H1 (cell line): ENCODE measurements around the gene WBP1L.

Experiments used
- ASH2L ChIP-seq: fragments of 200-600, 300-600 bp; sonication (generic); IDR thresholded peaks from one replicate; pipeline ENCODE4 v1.7.1; 2017; ENCODE audit warnings: low read length
- CEBPB ChIP-seq: IDR thresholded peaks from 2 replicates; pipeline ENCODE4 v1.6.1; 2012; ENCODE audit warnings: low read depth, low read length
- CHD2 ChIP-seq: IDR thresholded peaks from 2 replicates; pipeline ENCODE4 v1.6.1; 2012; ENCODE audit warnings: low read length, improper control_type of control experiment
- CTCF ChIP-seq, 3 experiments: IDR thresholded peaks; 1 replicate in 2 of 3; 2 replicates in 1 of 3; pipeline versions ENCODE4 v1.5.1 to v1.6.1; 2011; ENCODE audit warnings: low read length in 3 of 3, mild to moderate bottlenecking in 3 of 3, inconsistent platforms in 2 of 3, low read depth in 1 of 3, moderate library complexity in 1 of 3; ENCODE audit not compliant: insufficient read depth in 1 of 3; ENCODE audit errors: control extremely low read depth in 1 of 3
- EGR1 ChIP-seq: IDR thresholded peaks from 2 replicates; pipeline ENCODE4 v1.6.1; 2011; ENCODE audit warnings: low read depth, low read length, borderline replicate concordance
- EP300 ChIP-seq, 2 experiments: IDR thresholded peaks; 1 replicate in 1 of 2; 2 replicates in 1 of 2; pipeline ENCODE4 v1.6.1; 2011 to 2012; ENCODE audit warnings: low read depth in 2 of 2, low read length in 2 of 2, mild to moderate bottlenecking in 2 of 2, borderline replicate concordance in 1 of 2, inconsistent platforms in 1 of 2, moderate library complexity in 1 of 2
- EZH2 ChIP-seq: fragments of 200-600 bp; sonication (generic); IDR thresholded peaks from 2 replicates; pipeline ENCODE4 v1.7.1; 2012; ENCODE audit warnings: low read depth, mild to moderate bottlenecking, moderate library complexity, low read length, inconsistent platforms; ENCODE audit not compliant: severe bottlenecking
- JUN ChIP-seq: IDR thresholded peaks from 2 replicates; pipeline ENCODE4 v1.6.1; 2011; ENCODE audit warnings: low read depth, mild to moderate bottlenecking, improper control_type of control experiment, low read length
- MAFK ChIP-seq: IDR thresholded peaks from 2 replicates; pipeline ENCODE4 v1.6.1; 2012; ENCODE audit warnings: low read depth, mild to moderate bottlenecking, improper control_type of control experiment, low read length
- POLR2A ChIP-seq, 2 experiments: IDR thresholded peaks; 1 replicate in 1 of 2; 2 replicates in 1 of 2; pipeline ENCODE4 v1.6.1; 2011; ENCODE audit warnings: low read depth in 2 of 2, low read length in 2 of 2, mild to moderate bottlenecking in 2 of 2; ENCODE audit errors: control extremely low read depth in 1 of 2
- RNF2 ChIP-seq: fragments of 200-900, 300-1000 bp; sonication (generic); IDR thresholded peaks from 2 replicates; pipeline ENCODE4 v1.7.1; 2016; ENCODE audit warnings: borderline replicate concordance, low read depth, mild to moderate bottlenecking, antibody characterized with exemption, low read length; ENCODE audit not compliant: poor library complexity, severe bottlenecking; ENCODE audit errors: missing control alignments
- SIN3A ChIP-seq, 2 experiments: IDR thresholded peaks in 1 of 2; conservative IDR thresholded peaks in 1 of 2; 2 replicates each; pipeline ENCODE4 v1.6.1; 2011 to 2012; ENCODE audit warnings: low read length in 2 of 2, improper control_type of control experiment in 1 of 2, low read depth in 1 of 2, mild to moderate bottlenecking in 1 of 2
- TF ChIP-seq, protein P1 (sequence below): IDR thresholded peaks from 2 replicates; pipeline ENCODE4 v1.6.1; 2012; ENCODE audit warnings: inconsistent platforms
- TF ChIP-seq, protein P2 (sequence below): IDR thresholded peaks from 2 replicates; pipeline ENCODE4 v1.6.1; 2011; ENCODE audit warnings: low read length, improper control_type of control experiment

DNA sequence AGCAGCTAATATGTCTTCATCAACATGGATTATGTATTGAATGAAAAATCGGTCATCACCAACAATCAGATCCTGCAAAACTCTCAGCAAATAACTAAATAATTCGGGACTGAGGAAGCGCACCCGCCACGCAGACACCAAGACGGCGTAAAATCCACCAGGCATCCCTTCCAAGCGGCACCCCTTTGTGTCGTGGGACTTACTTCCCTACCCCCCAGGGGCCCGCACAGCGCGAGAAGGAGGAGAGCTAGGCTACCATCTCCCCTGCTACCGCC lies 30.3 kb upstream of the WBP1L start:
- TF ChIP-seq EZH2 = no peak
- no peak for TF ChIP-seq EP300 (IDR thresholded peaks at IDR 0.05; ENCODE audit: borderline replicate concordance in 1 of 2, low read depth in 2 of 2, low read length in 2 of 2)
- TF ChIP-seq CTCF (IDR thresholded peaks at IDR 0.05; ENCODE audit: control extremely low read depth in 1 of 3, insufficient read depth in 1 of 3, low read depth in 1 of 3, low read length in 3 of 3) = peak in 1 of 3 experiments; percentile 60; a peak in 1 of 4 replicates
- no peak for TF ChIP-seq EGR1
- no peak for TF ChIP-seq RNF2
- TF ChIP-seq, protein P1, sequence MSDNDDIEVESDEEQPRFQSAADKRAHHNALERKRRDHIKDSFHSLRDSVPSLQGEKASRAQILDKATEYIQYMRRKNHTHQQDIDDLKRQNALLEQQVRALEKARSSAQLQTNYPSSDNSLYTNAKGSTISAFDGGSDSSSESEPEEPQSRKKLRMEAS = no peak
- no peak for TF ChIP-seq ASH2L
- TF ChIP-seq CEBPB = no peak
- TF ChIP-seq JUN = no peak
- no peak for TF ChIP-seq POLR2A (IDR thresholded peaks at IDR 0.05; ENCODE audit: control extremely low read depth in 1 of 2, low read depth in 2 of 2, low read length in 2 of 2)
- no peak for TF ChIP-seq CHD2
- TF ChIP-seq MAFK = no peak
- no peak for TF ChIP-seq SIN3A (conservative IDR thresholded peaks at IDR 0.05 in 1 of 2, IDR thresholded peaks at IDR 0.05 in 1 of 2; ENCODE audit: low read depth in 1 of 2, low read length in 2 of 2)
- TF ChIP-seq, protein P2, sequence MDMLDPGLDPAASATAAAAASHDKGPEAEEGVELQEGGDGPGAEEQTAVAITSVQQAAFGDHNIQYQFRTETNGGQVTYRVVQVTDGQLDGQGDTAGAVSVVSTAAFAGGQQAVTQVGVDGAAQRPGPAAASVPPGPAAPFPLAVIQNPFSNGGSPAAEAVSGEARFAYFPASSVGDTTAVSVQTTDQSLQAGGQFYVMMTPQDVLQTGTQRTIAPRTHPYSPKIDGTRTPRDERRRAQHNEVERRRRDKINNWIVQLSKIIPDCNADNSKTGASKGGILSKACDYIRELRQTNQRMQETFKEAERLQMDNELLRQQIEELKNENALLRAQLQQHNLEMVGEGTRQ = no peak; the same call in 1 of the 2 replicates
